DOHH2 (cell line): ENCODE data around the gene FGF10.

Source experiments
- EZH2phosphoT487 ChIP-seq: fragments of 200-600 bp; sonication (generic); IDR thresholded peaks from 2 replicates; pipeline ENCODE4 v1.6.1; 2017; ENCODE audit warnings: borderline replicate concordance, mild to moderate bottlenecking, antibody characterized with exemption, low read length, moderate library complexity, mixed read lengths
- TF ChIP-seq, protein P1 (sequence below): fragments of 200-600 bp; sonication (generic); IDR thresholded peaks from one replicate; pipeline ENCODE4 v1.5.1; 2014; ENCODE audit warnings: antibody characterized with exemption, mild to moderate bottlenecking, low read depth, low read length; ENCODE audit not compliant: poor library complexity, severe bottlenecking

DNA sequence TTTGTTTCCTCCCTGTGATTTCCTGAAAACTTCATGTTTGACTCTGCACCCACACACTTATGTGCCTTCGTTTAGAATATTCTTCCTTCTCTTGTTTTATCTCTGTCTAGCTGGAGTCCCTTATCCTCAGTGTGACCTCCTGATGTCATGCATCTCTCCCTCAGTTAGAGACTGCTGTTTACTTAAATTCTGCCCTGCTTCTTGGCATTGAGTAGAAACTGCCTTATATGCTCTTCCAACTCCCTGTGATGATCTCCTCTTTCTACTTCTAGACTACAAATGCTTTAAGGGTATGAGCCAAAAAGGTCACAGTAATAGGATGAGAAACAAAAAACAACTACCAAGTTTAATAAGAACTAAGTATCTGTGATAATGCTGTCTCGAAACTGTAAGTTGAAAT is 12.2 kb downstream of the FGF10 start:
- TF ChIP-seq, protein P1, sequence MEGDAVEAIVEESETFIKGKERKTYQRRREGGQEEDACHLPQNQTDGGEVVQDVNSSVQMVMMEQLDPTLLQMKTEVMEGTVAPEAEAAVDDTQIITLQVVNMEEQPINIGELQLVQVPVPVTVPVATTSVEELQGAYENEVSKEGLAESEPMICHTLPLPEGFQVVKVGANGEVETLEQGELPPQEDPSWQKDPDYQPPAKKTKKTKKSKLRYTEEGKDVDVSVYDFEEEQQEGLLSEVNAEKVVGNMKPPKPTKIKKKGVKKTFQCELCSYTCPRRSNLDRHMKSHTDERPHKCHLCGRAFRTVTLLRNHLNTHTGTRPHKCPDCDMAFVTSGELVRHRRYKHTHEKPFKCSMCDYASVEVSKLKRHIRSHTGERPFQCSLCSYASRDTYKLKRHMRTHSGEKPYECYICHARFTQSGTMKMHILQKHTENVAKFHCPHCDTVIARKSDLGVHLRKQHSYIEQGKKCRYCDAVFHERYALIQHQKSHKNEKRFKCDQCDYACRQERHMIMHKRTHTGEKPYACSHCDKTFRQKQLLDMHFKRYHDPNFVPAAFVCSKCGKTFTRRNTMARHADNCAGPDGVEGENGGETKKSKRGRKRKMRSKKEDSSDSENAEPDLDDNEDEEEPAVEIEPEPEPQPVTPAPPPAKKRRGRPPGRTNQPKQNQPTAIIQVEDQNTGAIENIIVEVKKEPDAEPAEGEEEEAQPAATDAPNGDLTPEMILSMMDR: no peak
- no peak for TF ChIP-seq EZH2phosphoT487
